H9 (cell line): ENCODE measurements around the gene PRR30. TPM values are rescaled to one million over a fixed set of nuclear protein-coding genes. Genes with fewer than 3 reads are reported as not detected.

Experiments
- DNase-seq: peaks from one replicate; pipeline ENCODE4 v3.0.0-alpha.2; 2017
- H2AFZ ChIP-seq: one replicate; pipeline ENCODE4 v1.6.1; 2013; ENCODE audit warnings: mild to moderate bottlenecking, low read length, control low read depth, moderate library complexity
- H2AK5ac ChIP-seq: 2 replicates; pipeline ENCODE4 v1.6.1; 2013; ENCODE audit warnings: low read length, control low read depth, mixed read lengths; ENCODE audit not compliant: insufficient read length
- H2BK120ac ChIP-seq: one replicate; pipeline ENCODE4 v1.6.1; 2013; ENCODE audit warnings: low read depth, mild to moderate bottlenecking, low read length, control low read depth, inconsistent platforms; ENCODE audit not compliant: poor library complexity, severe bottlenecking
- H2BK12ac ChIP-seq: 2 replicates; pipeline ENCODE4 v1.6.1; 2013; ENCODE audit warnings: low read length, control low read depth, mixed read lengths, low read depth; ENCODE audit not compliant: insufficient read length
- H2BK15ac ChIP-seq: 2 replicates; pipeline ENCODE4 v1.6.1; 2013; ENCODE audit warnings: low read depth, low read length, control low read depth
- H2BK20ac ChIP-seq: one replicate; pipeline ENCODE4 v1.6.1; 2013; ENCODE audit warnings: low read depth, mild to moderate bottlenecking, low read length, control low read depth, inconsistent platforms; ENCODE audit not compliant: poor library complexity, severe bottlenecking
- H2BK5ac ChIP-seq: 2 replicates; pipeline ENCODE4 v1.6.1; 2013; ENCODE audit warnings: low read length, control low read depth, mixed read lengths; ENCODE audit not compliant: insufficient read length
- H3K14ac ChIP-seq: 2 replicates; pipeline ENCODE4 v1.6.1; 2013; ENCODE audit warnings: low read length, control low read depth; ENCODE audit not compliant: insufficient read depth
- H3K18ac ChIP-seq: 2 replicates; pipeline ENCODE4 v1.6.1; 2013; ENCODE audit warnings: low read depth, mild to moderate bottlenecking, mixed read lengths, low read length, control low read depth; ENCODE audit not compliant: insufficient read length
- H3K23ac ChIP-seq: 2 replicates; pipeline ENCODE4 v1.6.1; 2013; ENCODE audit warnings: low read length, control low read depth, mixed read lengths, low read depth; ENCODE audit not compliant: insufficient read length
- H3K23me2 ChIP-seq: 2 replicates; pipeline ENCODE4 v1.6.1; 2013; ENCODE audit warnings: low read depth, mild to moderate bottlenecking, mixed read lengths, low read length, control low read depth; ENCODE audit not compliant: insufficient read length, poor library complexity, severe bottlenecking
- H3K27ac ChIP-seq: 2 replicates; pipeline ENCODE4 v1.5.1; 2013; ENCODE audit warnings: low read length, control low read depth, mixed read lengths, low read depth; ENCODE audit not compliant: insufficient read length
- H3K27me3 ChIP-seq: 2 replicates; pipeline ENCODE4 v1.6.1; 2013; ENCODE audit warnings: low read length, control low read depth, inconsistent platforms; ENCODE audit not compliant: insufficient read depth
- H3K4ac ChIP-seq: 2 replicates; pipeline ENCODE4 v1.6.1; 2013; ENCODE audit warnings: low read depth, mild to moderate bottlenecking, control low read depth, inconsistent platforms, low read length, moderate library complexity
- H3K4me1 ChIP-seq: 2 replicates; pipeline ENCODE4 v1.6.1; 2013; ENCODE audit warnings: low read length, control low read depth, inconsistent platforms; ENCODE audit not compliant: insufficient read depth
- H3K4me2 ChIP-seq: 2 replicates; pipeline ENCODE4 v1.6.1; 2013; ENCODE audit warnings: low read length, control low read depth, mixed read lengths; ENCODE audit not compliant: insufficient read length, insufficient read depth
- H3K56ac ChIP-seq: 2 replicates; pipeline ENCODE4 v1.6.1; 2013; ENCODE audit warnings: low read depth, mild to moderate bottlenecking, mixed read lengths, low read length, control low read depth; ENCODE audit not compliant: insufficient read length
- H3K79me1 ChIP-seq: 2 replicates; pipeline ENCODE4 v1.6.1; 2013; ENCODE audit warnings: low read depth, mild to moderate bottlenecking, moderate library complexity, low read length, control low read depth, inconsistent platforms; ENCODE audit not compliant: insufficient read depth, poor library complexity, severe bottlenecking
- H3K79me2 ChIP-seq: 2 replicates; pipeline ENCODE4 v1.6.1; 2013; ENCODE audit warnings: low read length, control low read depth, inconsistent platforms; ENCODE audit not compliant: insufficient read depth
- H3K9ac ChIP-seq: 2 replicates; pipeline ENCODE4 v1.6.1; 2013; ENCODE audit warnings: low read length, control low read depth, mixed read lengths; ENCODE audit not compliant: insufficient read length; ENCODE audit errors: extremely low read depth
- H3K9me3 ChIP-seq: one replicate; pipeline ENCODE4 v1.6.1; 2013; ENCODE audit warnings: low read depth, low read length, inconsistent platforms; ENCODE audit not compliant: control insufficient read depth
- H3T11ph ChIP-seq: one replicate; pipeline ENCODE4 v1.6.1; 2013; ENCODE audit warnings: mild to moderate bottlenecking, low read length, control low read depth, inconsistent platforms
- H4K20me1 ChIP-seq: one replicate; pipeline ENCODE4 v1.6.1; 2013; ENCODE audit not compliant: control insufficient read depth, insufficient read length, insufficient read depth
- H4K5ac ChIP-seq: 2 replicates; pipeline ENCODE4 v1.6.1; 2013; ENCODE audit warnings: low read depth, mild to moderate bottlenecking, mixed read lengths, low read length, control low read depth; ENCODE audit not compliant: insufficient read length
- H4K8ac ChIP-seq: replicated peaks from 2 replicates; pipeline ENCODE4 v1.6.1; 2013; ENCODE audit warnings: low read length, control low read depth, mixed read lengths, low read depth; ENCODE audit not compliant: insufficient read length
- H4K91ac ChIP-seq: 2 replicates; pipeline ENCODE4 v1.6.1; 2013; ENCODE audit warnings: low read depth, mild to moderate bottlenecking, moderate library complexity, mixed read lengths, low read length, control low read depth; ENCODE audit not compliant: insufficient read length
- H3K27ac Mint-ChIP-seq, 3 experiments: 2 replicates in 2 of 3; 3 replicates in 1 of 3; pipeline ENCODE4 v1.8.0; 2020 to 2021; ENCODE audit warnings: mixed read lengths in 3 of 3, mild to moderate bottlenecking in 1 of 3, moderate library complexity in 1 of 3
- H3K27me3 Mint-ChIP-seq: 2 replicates; pipeline ENCODE4 v1.8.0; 2021; ENCODE audit warnings: low read depth, mild to moderate bottlenecking, moderate library complexity, mixed read lengths
- H3K36me3 Mint-ChIP-seq, 3 experiments: 2 replicates in 2 of 3; 3 replicates in 1 of 3; pipeline ENCODE4 v1.8.0; 2020 to 2021; ENCODE audit warnings: low read depth in 3 of 3, mixed read lengths in 3 of 3; ENCODE audit not compliant: insufficient read depth in 1 of 3
- H3K4me1 Mint-ChIP-seq, 2 experiments: 2 replicates each; pipeline ENCODE4 v1.8.0; 2020; ENCODE audit warnings: mixed read lengths in 2 of 2
- H3K4me3 Mint-ChIP-seq, 2 experiments: 2 replicates in 1 of 2; 3 replicates in 1 of 2; pipeline ENCODE4 v1.8.0; 2020 to 2021; ENCODE audit warnings: mild to moderate bottlenecking in 2 of 2, mixed read lengths in 2 of 2, moderate library complexity in 1 of 2
- H3K9me3 Mint-ChIP-seq, 2 experiments: 2 replicates in 1 of 2; 3 replicates in 1 of 2; pipeline ENCODE4 v1.8.0; 2020; ENCODE audit warnings: mild to moderate bottlenecking in 2 of 2, mixed read lengths in 2 of 2, moderate library complexity in 1 of 2
- CTCF ChIP-seq: fragments of 200-600 bp; sonication (generic); conservative IDR thresholded peaks from 3 replicates; pipeline ENCODE4 v1.8.0; 2021; ENCODE audit warnings: antibody characterized with exemption, mild to moderate bottlenecking
- WGBS: extraction: QIAGEN DNeasy Blood & Tissue Kit; methylation state at CpG from one replicate; pipeline ENCODE4 v1.1.7; 2013; ENCODE audit warnings: missing lambda C conversion rate, low lambda C conversion rate, mixed read lengths; ENCODE audit not compliant: insufficient read length; ENCODE audit errors: extremely low coverage; 5-methylcytosine and 5-hydroxymethylcytosine counted together
- total RNA-seq: library from RNA; stranded (reverse); gene quantifications from 2 replicates; pipeline ENCODE4 v1.2.1, GENCODE V29; 2021

Gene PRR30
- total RNA-seq, 1 experiment from 2014 or later: not detected

- Histone ChIP-seq H3K4me1 (no peaks in the 10 kb centered on the region), H2BK15ac (no peak overlapping the region), H4K91ac (no peak overlapping the region), H3K4ac (no peak overlapping the region), H2AFZ (no peak overlapping the region), H3K9me3 (no peaks in the 10 kb centered on the region), H2BK120ac (no peak overlapping the region), H3K18ac (no peak overlapping the region), H3K9ac (no peak overlapping the region), H3K23me2 (no peaks in the 10 kb centered on the region), H4K5ac (no peak overlapping the region), H3K79me2 (no peaks in the 10 kb centered on the region), H3K56ac (no peak overlapping the region), H3K4me2 (no peak overlapping the region), H3K23ac (no peak overlapping the region), H3K27ac (no peak overlapping the region), H2BK5ac (no peak overlapping the region), H2BK20ac (no peak overlapping the region), H4K20me1 (no peaks in the 10 kb centered on the region), H3K27me3 (no peaks in the 10 kb centered on the region), H3K14ac (no peak overlapping the region), H3K79me1 (no peaks in the 10 kb centered on the region), H2BK12ac (no peak overlapping the region), H4K8ac (no peak overlapping the region), H3T11ph (no peak overlapping the region), H2AK5ac (no peak overlapping the region)
- WGBS: no CpG with 5 or more reads among the region's 4 CpGs
- TF ChIP-seq CTCF: no peak
- H3K27me3 Mint-ChIP-seq: peaks cover 13% of the 10 kb centered on the region
- no peak overlapping the region for H3K27ac Mint-ChIP-seq
- DNase-seq: no peak
- no peak overlapping the region for H3K4me3 Mint-ChIP-seq
- no peaks in the 10 kb centered on the region for H3K36me3 Mint-ChIP-seq
- H3K9me3 Mint-ChIP-seq: no peaks in the 10 kb centered on the region
- H3K4me1 Mint-ChIP-seq: no peaks in the 10 kb centered on the region
Measured at GRCh38 chr2:27182346-27182745, 43.1 kb upstream of the PRR30 start.
